OCI-LY3 (cell line): ENCODE results near the gene PRKCE.

Experiments used
- EZH2phosphoT487 ChIP-seq: fragments of 200-600 bp; shearing (Covaris generic); IDR thresholded peaks from 2 replicates; pipeline ENCODE4 v1.6.1; 2018; ENCODE audit warnings: antibody characterized with exemption, mixed run types, low read depth
- TF ChIP-seq, protein P1 (sequence below): fragments of 200-600, 300-600 bp; sonication (generic); IDR thresholded peaks from 2 replicates; pipeline ENCODE4 v1.5.1; 2014; ENCODE audit warnings: antibody characterized with exemption, low read length, low read depth

GRCh38 chr2:45834372-45834771 lies 182.9 kb downstream of the PRKCE start:
- TF ChIP-seq, protein P1, sequence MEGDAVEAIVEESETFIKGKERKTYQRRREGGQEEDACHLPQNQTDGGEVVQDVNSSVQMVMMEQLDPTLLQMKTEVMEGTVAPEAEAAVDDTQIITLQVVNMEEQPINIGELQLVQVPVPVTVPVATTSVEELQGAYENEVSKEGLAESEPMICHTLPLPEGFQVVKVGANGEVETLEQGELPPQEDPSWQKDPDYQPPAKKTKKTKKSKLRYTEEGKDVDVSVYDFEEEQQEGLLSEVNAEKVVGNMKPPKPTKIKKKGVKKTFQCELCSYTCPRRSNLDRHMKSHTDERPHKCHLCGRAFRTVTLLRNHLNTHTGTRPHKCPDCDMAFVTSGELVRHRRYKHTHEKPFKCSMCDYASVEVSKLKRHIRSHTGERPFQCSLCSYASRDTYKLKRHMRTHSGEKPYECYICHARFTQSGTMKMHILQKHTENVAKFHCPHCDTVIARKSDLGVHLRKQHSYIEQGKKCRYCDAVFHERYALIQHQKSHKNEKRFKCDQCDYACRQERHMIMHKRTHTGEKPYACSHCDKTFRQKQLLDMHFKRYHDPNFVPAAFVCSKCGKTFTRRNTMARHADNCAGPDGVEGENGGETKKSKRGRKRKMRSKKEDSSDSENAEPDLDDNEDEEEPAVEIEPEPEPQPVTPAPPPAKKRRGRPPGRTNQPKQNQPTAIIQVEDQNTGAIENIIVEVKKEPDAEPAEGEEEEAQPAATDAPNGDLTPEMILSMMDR = no peak
- TF ChIP-seq EZH2phosphoT487 = no peak
